ENCODE measurements around the gene NR2F1.

The NR2F1 gene

DNA sequence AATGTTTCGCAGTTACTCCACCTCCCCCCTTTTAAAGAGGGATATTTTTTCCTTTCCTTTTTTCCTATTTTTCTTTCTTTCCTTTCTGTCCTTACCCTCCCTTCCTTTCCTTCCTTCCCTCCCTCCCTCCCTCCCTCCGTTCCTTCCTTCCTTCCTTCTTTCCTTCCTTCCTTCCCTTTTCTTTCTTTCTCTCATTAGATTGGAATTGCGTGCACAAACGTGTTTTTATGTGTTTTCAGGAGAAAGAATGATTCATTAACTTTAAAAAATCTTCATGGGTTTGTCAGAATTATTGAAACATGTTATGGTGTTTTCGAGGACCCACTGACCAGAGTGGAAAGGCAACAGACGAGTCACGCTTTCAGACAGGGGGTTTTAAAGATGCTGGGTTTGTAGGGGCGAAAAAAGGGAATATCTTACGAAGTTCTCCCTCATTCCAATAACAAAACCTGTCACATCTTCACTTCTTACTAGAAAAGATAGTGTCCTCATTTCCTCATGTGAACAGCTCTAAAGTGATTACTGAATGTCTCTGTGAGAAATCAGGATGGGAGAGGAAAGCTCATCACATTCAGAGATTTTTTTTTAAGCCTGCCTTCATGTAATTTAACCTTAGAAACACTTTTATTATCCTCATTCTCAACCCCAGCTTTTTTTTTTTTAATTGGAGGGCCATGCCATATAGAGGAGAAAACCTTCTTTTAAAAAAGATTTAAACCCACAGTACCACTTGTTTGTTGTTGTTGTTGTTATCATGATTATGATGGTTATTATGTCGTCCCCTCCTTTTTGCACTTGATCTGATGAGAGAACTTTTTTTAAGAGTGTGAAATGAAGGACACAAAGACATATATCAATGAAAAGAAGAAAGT, 21.9 kb downstream of the NR2F1 start:
- no peak for ATAC-seq

DNA sequence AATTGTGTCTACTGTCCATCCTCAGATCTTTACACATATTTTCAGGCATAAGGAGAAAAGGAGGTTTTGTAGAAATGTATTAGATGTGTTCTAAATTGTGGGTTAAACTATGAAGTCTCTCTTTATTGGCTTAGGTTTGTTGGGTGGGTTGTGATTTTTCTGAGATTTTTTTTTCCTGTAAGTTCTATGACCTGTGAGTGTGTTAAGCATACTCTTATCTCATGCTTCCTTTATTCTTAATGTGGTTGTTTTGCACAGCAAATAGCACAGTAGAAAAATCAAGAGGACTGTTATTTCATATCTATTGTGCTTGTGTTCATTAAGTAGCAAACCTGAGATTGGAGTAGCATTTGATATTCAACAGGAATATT, 23.3 kb downstream of the NR2F1 start:
- ATAC-seq = no peak

DNA sequence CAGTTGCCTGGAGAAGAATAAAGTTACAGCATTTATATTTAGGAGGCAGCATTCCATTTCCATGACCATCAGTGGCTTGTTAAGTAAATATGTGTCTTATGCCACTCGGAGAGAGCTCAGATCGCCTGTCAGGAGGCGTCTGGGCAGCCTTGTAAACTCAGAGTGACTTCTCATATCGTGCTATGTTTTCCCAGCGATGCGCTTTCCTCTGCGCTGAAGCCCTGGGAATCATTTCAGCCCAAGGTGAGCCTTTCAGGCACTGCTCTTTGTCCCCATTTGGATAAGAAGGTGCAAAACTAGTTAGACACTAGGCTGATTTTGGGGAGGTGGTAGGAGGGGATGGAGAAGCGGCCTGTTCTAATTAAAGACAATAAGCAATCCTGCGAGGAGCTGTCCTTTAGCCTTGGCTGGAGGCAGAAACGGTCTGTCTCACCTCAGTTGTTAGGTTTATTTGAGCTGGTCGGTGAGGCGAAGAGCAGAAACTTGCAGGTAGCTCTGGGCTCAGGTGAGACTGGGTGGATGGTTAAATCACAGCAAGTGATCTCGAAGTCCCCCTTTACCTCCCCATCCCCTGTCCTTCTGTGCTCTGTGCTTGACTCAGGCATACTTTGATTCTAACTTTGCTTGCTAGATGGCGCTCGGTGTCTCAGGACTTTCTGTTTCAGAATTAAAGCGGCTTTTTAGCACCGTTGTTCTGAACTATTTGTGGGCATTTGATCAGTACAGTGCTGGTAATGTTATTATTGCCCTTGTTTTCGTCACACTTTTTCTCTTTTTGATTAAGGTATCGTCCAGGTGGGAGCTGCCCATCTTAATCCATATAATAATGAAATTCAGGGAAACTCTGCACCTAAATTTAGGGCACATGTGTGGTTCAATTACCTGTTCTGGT, 24.6 kb downstream of the NR2F1 start:
- ATAC-seq = peak; percentile 70 to 71

DNA sequence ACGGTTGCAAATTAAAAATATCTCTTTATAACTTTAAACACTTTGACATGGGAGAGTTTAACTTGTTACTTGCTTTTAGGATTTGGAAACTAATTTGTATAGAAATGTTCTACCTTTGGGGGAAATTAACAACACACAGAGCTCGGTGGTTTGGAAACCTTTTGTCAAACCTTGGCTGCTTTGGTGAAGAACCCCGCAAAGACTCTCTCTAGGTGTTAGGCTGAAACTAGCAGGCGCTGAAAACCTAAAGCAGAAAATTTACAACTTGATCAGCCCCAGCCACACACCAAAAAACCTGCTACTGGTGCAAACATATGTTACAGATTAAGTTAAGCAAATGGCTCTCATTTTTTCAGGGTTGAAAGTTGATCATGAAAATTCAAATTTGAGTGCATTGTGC, 25.8 kb downstream of the NR2F1 start:
- ATAC-seq = no peak

DNA sequence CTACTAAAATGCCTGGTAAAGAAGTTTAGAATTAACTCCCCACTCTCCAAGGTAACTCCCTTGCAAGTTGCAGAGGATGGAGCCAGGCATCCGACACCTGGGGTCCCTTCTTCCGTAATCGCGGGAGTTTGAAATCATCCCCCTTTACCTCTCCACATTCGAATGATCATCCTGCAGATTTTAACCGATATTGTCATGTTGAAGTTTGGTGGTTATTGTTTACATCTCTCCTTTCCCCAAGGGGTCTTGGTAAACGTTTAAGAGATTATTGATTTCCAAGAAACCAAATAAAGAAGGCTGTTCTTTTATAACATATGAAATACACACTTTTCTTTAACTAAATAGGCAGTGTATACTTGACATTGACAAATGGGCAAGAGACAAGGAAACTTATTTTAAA, 26.7 kb downstream of the NR2F1 start:
- ATAC-seq = no peak

DNA sequence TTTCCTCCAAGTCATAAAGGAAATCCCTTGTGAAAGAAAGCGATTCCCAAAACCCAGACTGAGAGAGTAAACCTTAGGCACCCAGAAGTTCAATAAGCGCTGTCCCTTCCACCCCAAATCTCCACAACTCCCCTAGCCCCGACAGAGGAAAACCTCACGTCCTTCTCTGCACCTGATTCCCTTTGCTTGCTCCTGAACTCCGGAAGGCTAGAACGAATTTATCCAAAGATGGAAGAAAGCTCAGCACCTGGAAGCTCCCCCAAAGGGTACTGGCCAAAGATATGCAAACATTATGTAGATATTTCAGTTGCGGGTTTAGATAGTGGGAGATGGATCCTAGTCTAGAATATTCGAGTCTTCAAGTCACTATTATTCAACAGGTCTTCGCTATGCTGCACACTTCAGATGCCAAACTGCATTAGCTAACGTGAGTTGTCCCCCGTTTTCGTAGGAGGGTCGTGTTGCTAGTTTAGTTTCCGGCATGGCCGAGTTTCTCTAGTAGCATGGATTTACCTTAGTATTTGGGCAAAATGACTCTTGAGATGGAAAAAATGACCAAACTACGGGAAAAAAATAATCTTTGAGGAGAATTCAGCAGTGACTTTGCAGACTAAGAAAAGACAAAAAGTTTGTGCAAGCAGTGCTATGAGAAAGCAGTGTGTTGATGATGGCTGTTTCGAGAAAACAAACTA, 27.7 kb downstream of the NR2F1 start:
- no peak for ATAC-seq

DNA sequence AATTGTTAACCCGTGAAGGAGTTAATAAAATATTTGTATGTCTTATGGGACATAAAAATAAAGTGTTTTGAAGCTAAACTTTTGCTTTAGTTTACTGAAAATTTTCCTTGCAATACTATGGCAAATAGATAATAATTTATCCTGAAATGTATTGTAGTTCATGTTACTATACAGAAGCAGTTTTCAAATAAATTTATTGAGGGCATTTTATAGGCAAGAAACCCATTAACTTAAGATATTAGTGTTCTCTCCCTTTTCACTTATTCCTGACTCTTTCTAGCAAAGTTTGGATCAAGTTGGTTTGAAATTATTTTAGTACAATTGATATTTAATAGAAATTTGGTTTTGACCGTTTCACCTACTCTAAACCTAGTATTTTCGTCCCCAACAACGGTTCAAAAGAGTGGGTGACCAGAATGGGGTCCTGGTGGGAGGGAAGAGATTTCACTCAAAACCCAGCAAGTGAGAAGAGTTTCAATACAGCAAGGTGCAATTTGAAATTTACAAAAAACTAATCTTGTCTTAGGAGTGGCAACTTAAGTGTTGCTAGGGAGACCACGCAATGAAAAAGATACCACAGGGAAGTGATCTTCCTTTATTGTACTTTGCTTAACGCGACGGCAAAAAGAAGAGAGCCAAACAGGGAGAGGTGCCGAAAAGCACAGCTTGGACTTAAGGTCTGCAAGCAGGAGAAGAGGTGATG, 28.4 kb downstream of the NR2F1 start:
- ATAC-seq = no peak

DNA sequence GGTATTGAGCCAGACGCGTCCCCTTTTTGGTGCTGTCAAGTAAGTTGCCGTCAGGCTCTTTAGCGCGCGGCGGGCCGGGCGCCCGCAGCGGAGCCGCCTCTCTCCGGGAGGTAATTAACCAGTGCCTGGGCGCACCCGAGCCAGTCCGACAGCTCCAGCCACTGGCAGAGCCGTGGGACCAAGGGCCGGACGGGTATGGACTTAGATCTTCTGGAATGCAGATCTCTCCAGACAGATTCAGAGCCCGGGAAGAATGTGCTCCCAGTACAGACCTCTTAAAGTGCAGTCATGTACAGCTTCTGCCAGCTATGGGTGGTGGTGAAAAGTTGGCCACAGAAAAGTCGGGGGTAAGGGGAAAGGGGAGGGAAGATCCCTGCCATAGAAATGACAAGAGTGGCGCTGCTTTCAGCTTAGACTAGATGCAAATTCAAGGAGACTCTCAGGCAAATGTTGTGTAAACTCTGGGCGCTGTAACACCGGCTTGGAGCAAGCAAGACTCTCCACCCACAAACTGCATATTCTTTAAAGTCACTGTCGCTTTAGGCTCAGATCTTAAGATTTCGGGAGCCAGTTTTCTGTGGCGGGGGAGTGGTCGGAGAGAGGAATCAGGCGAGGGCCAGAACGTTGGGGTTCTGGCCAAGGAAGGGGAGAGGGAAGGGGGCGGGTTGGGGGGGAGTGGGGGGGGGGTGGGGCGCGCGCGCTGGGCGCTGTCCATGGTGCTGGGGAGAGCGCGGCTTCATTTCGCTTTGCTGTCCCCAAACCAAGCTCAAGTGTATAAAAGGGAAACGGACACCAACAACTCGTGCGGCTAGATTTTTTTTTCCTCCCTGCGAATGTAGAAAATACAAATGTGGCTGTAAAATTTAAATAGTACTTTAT, 29.2 kb downstream of the NR2F1 start:
- ATAC-seq = no peak

DNA sequence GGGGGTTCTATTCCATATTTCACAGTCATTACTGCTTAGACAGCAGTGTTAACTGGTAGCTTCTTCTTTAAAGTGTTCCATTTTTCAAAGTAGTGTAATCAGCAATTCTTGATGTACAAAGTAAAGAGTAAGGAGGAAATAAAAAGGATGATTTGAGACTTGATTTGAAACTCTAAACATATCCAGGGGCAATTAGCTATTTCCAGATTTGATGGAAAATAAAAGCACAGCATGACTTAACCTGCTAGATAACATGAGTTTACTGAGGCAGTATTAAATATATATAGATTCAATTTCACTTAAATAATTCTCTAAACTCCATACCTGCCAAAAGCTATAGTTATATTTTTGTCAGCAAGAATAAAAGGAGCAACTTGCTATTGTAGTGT, 29.8 kb downstream of the NR2F1 start:
- no peak for ATAC-seq

DNA sequence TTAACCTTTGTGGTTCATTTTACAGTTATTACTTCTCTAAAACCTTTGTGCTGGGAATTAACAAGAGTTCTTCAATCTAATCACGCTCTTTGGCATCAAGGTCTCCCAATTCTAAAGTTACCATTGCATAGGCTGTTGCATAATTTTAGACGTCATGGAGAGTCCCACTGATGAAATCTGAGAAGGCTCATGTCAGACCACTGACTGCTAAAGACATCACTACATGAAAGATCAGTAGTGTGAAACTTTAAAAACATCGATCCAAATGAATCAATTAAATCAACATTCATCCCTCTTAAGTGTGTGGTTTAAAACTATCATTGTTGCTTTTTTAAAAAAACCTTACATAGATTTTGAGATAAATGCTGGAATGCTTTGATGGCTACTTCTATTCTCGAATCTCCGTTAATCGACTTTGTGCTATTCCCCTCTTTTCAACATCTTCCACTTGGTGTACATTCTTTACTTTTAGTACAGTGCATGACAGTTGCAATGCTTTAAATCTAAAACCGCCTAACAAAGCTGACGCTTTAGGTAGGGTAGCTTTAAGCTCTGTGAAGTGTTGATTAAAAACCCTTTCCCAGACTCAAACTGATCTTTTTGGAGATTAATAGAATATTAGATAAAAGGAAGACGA, 33.6 kb downstream of the NR2F1 start:
- ATAC-seq = no peak

DNA sequence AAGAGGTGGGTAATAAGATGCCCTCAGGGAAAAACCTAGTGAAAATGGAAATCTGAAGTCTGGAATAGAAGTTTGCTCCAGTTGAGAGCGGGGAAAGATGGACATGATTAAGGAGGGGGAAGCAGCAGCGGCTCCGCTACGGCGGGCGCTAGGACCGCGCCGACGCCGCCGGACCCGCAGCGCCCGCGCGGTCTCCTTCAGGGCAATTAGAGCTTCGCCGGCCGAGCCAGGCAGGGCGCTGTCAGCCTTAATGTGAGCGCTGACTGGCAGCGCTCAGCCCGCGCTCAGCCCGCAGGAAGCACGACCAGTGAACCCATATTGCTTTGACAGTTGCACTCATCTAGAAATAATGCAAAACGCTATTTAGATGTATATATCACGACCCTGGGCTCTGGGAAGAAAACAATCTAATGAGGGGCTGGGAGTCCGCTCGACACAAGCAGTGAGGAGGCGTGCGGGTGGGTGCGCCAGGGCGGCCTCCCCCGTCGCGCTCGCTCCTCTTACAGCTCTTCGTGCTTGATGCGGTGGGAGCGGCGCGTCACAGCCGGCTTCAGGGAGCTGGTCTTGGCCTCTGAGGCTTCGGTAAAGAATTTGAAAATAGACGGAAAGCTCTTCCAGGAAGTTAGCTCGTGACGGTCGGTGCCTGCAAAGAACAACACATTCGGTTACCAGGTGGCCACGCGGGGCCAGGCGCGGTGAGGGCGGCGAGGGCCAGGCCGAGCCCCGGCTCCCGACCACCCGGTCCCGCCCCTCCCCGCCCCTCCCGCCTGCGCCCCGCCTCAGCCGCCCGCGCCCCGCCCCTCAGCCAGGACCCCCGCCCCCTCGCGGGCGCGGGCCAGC, 37.7 kb downstream of the NR2F1 start:
- peak; percentile 85 to 87 for ATAC-seq

DNA sequence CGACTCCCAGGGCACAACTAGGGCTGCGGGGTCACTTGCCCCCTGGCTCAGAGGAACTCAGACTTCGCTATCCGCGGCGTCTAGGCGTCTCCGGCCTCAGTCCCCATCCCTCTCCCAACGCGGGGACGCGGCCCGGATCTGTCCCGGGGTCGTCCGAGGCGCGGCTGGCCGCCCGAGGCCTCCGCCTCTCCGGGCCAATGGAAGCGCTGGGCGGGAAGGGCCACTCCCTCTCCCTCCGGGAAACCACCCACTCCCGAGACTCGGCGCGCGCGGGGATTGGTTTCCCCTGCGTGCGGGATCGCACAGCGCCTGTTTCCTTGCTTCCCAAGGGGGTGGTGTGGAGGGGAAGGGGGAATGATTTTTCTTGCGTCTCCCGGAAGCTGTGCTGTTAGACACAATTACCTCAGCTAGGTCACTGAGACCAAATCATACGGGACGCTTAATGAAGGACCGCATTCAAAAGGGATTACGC, 38.3 kb downstream of the NR2F1 start:
- ATAC-seq = no peak

DNA sequence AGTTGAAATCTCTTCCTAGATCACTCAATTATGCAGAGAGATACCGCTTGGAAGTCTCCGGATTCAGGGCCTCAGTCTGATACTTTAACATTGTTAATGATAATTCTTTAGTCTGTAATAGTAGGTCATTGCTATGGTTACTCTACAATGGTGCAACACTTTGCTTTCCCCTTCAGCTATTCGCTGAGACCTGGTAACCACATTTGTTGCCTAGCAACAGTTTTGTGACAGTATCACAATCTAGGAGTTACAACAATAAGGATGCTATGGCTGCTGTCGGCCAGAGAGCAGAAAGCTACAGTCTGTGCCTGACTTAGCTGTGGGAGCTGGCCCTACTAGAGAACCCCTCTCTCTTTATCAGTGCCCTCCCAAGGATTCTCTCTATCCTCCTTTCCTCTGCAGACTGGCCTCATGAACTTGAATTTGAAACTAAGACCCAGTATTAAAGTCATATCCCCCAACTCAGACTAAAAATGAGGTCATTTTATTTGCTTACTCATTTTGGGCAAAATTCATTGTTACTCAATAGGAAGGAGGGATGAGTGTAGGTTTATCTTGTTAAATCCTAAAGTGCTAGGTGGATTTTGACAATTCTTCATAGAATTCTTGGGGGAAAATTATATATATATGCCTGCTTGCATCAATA, 39.3 kb downstream of the NR2F1 start:
- peak; percentile 46 to 48 for ATAC-seq

DNA sequence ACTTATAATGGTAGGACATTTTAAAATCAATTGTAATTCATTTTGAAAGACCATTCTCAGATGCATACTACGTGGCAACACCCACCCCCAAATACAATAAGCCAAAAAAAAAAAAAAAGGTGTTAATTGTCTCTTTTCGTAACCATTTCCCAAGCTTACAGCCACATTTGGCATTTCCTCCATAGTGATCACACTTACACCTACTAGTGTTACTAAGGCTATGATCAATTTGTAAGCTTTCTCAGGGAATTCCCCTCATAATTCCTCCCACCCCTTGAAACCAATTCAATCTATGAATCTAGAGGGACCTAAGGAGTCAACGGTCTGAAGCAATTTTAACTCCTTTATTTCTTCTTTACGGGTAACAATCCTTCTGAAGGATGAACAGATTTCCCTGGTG, 40.1 kb downstream of the NR2F1 start:
- ATAC-seq = no peak

DNA sequence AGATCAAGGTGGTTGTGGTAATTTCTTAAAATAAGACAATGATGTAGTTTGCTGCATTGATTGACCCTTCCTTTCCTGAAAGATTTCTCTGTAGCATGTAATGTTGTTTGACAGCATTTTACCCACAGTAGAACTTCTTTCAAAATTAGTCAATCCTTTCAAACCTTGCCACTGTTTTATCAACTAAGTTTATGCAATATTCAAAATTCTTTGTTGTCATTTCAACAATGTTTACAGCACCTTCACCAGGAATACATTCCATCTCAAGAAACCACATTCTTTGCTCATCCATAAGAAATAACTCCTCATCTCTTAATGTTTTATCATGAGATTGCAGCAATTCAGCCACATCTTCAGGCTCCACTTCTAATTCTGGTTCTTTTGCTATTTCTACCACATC, 43.8 kb downstream of the NR2F1 start:
- no peak for ATAC-seq

DNA sequence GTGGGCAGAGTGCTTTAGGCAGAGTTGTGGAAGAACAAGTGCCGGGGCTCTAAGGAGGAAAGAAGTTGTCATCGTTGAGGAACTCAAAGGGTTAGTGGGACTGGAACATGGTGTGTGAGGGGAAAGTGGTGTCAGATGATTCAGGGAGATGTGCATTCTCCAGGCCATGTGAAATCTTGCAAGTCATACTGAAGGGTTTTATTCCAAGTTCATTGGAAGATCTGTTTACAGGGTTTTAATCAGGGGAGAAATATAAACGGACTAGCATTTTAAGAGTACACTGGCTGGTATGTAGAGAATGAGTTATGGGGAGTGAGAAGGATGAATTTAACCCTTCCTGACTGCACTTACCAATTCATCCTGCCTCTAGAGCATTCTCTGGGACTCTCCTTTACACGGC, 49.3 kb downstream of the NR2F1 start:
- no peak for ATAC-seq

DNA sequence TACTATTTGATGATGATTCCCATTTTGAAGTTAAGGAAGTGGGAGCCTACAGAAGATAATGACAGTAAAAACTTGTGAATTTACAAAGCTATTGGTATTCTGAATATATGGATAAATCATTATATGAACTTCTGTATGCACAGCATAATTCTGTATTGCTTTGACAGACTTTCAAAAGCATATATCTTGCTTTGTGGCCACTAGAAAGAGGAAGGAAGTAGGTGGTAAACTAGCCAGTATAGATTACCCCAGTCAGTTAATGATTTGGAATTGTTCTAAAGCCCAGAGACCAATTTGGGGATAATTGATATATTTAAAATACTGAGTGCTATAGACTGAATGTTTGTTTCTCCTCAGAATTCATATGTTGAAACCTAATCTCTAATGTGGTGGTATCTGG, 53.0 kb downstream of the NR2F1 start:
- no peak for ATAC-seq

DNA sequence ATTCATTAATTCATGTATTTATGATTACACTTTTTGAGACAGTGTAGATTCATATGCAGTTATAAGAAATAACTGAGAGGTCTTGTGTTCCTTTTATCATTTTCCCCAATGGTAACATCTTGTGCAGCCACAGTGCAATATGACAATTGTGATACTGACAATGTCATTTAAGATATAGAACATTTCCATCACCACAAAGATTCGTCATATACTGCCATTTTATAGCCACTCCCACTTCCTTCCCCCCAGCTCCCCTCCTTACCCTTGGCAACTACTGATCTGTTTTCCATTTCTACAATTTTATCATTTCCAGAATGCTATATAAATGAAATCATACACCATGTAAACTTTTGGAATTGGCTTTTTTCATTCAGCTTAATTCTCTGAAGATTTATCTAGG, 53.8 kb downstream of the NR2F1 start:
- no peak for ATAC-seq

DNA sequence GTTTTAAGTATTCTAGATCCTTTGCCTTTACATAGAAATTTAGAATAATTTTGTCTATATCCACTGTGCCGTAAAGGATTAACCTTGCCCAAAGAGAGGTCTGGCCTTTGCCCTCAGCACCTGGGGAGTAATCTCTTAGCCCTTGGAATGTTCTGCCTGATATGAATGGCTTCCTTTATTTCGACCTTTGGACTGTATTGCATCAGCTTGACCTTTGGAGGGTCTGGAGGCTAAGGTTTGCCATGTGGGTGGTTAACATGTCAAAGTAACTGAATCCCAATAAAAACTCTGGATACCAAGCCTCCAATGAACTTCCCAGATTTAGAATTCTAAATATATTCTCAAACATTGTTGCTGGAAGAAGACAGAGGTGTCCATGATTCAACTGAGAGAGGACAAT, 54.7 kb downstream of the NR2F1 start:
- no peak for ATAC-seq

DNA sequence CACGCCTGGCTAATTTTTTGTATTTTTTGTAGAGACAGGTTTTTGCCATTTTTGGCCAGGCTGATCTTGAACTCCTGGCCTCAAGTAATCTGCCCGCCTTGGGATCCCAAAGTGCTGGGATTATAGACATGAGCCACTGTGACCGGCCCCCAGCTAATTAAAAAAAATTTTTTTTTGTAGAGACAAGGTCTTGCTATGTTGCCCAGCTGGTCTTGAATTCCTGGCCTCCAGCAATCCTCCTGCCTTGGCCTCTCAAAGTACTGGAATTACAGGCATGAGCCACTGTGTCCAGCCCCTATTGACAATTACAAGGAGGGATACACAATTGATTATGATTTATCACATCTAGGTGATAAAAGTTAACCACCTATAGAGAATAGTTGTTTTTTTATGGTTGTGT, 59.5 kb downstream of the NR2F1 start:
- ATAC-seq = no peak
